Transverse colon (tissue), 4 donors: ENCODE measurements around the gene CRMP1. TPM values are rescaled to one million over a fixed set of nuclear protein-coding genes. Genes with fewer than 3 reads are reported as not detected.

Source experiments
- DNase-seq: peaks from one replicate; pipeline ENCODE4 v3.0.0-alpha.2; 2019
- H3K27ac ChIP-seq, 4 donors: fragments of 200-600 bp; sonication (generic); 2 replicates each; pipeline ENCODE4 v1.5.1; 2016 to 2018; ENCODE audit warnings: inconsistent platforms in 4 of 4
- H3K27me3 ChIP-seq: fragments of 200-600 bp; sonication (generic); 2 replicates; pipeline ENCODE4 v1.5.1; 2017; ENCODE audit warnings: inconsistent platforms
- H3K36me3 ChIP-seq, 4 donors: fragments of 200-600 bp; sonication (generic); 2 replicates each; pipeline ENCODE4 v1.5.1; 2017 to 2019; ENCODE audit warnings: inconsistent platforms in 4 of 4
- H3K4me1 ChIP-seq, 4 donors: fragments of 200-600 bp; sonication (generic); 2 replicates each; pipeline ENCODE4 v1.5.1; 2017 to 2020; ENCODE audit warnings: inconsistent platforms in 4 of 4
- H3K4me3 ChIP-seq, 4 donors: fragments of 200-600 bp; sonication (generic); 1 replicate in 1 of 4; 2 replicates in 3 of 4; pipeline versions ENCODE4 v1.5.1 to v1.6.1; 2017 to 2019; ENCODE audit warnings: inconsistent platforms in 4 of 4
- H3K9me3 ChIP-seq, 2 donors: fragments of 200-600 bp; sonication (generic); 2 replicates each; pipeline ENCODE4 v1.5.1; 2017 to 2019; ENCODE audit warnings: inconsistent platforms in 2 of 2
- EP300 ChIP-seq: sonication (generic); formaldehyde crosslinking; IDR thresholded peaks from one replicate; pipeline ENCODE4 v1.6.1; 2017; ENCODE audit warnings: antibody characterized with exemption, low read depth
- POLR2A ChIP-seq: fragments of 450-650 bp; IDR thresholded peaks from one replicate; pipeline ENCODE4 v1.6.1; 2016; ENCODE audit warnings: antibody characterized with exemption, mild to moderate bottlenecking, moderate library complexity
- POLR2AphosphoS5 ChIP-seq, 3 donors: sonication (generic); formaldehyde crosslinking; IDR thresholded peaks; one replicate each; pipeline ENCODE4 v1.6.1; 2016; ENCODE audit warnings: antibody characterized with exemption in 3 of 3
- WGBS, 2 donors: methylation state at CpG; one replicate each; pipeline ENCODE4 v1.1.5; 2018; ENCODE audit warnings: low coverage in 1 of 2; 5-methylcytosine and 5-hydroxymethylcytosine counted together
- in situ Hi-C, 4 donors: fragments of 200-750 bp; cut with MboI; loops; one replicate each; pipeline versions ENCODE4 v1.15.0 to v1.15.1; 2017; ENCODE audit warnings: low sequenced_read_pairs in 3 of 4, low pct_ligation_motif_present in 1 of 4, low pct_unique_long_range_greater_than_20kb in 1 of 4
- intact Hi-C: fragments of 100-400 bp; cut with DNase I; formaldehyde crosslinking; loops from one replicate; pipeline ENCODE4 v1.15.1; 2023; ENCODE audit warnings: low total_unique reads
- total RNA-seq, 4 donors: library from RNA; depleted of rRNA; stranded (reverse); fragments of >200 nt; gene quantifications; one replicate each; pipeline ENCODE4 v1.1.0, GENCODE V29; 2016
- TF ChIP-seq, protein P1 (sequence below), 5 experiments: fragments of 200-600 bp in 3 of 5; fragments of 450-650 bp in 2 of 5; sonication (generic) in 3 of 5; IDR thresholded peaks; 1 replicate in 2 of 5; 2 replicates in 3 of 5; pipeline ENCODE4 v1.5.1; 2016 to 2017; ENCODE audit warnings: antibody characterized with exemption in 5 of 5, inconsistent platforms in 3 of 5, mild to moderate bottlenecking in 2 of 5, moderate library complexity in 1 of 5

Gene CRMP1
- total RNA-seq, 4 donors from 2014 or later: 0.55 to 3.0 (median 2.1) TPM; not detected in 1

DNA sequence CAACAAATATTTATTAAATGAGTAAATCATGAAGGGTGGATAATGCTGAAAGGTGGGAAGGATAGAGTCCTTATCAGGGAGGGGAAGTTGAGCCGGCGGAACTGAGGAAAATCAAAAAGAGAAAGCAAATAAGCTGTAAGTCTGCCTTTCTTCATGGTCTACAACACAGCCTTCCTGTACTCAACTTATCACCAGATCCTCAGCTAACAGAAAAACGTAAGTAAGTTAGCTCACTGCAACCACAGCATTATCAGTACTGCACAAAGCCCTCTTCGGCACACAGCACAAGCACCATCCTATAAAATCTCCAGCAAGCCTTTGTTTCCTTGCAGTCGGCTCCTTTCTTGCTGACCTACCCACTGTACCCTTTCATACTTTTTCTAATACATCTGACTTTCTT, 70.3 kb downstream of the CRMP1 start:
- H3K4me3 ChIP-seq: no peak overlapping the region
- no peak for DNase-seq
- intact Hi-C loops (no loop called here), in situ Hi-C loops (loop anchor here in 2 of 4 donors (25.0 kb wide), 2 partner anchors 835 to 1335 kb away; no protein-coding TSS in a partner anchor)
- WGBS, 2 donors: 69 to 74% methylated on average over 5 of the region's 5 CpGs
- TF ChIP-seq, protein P1, sequence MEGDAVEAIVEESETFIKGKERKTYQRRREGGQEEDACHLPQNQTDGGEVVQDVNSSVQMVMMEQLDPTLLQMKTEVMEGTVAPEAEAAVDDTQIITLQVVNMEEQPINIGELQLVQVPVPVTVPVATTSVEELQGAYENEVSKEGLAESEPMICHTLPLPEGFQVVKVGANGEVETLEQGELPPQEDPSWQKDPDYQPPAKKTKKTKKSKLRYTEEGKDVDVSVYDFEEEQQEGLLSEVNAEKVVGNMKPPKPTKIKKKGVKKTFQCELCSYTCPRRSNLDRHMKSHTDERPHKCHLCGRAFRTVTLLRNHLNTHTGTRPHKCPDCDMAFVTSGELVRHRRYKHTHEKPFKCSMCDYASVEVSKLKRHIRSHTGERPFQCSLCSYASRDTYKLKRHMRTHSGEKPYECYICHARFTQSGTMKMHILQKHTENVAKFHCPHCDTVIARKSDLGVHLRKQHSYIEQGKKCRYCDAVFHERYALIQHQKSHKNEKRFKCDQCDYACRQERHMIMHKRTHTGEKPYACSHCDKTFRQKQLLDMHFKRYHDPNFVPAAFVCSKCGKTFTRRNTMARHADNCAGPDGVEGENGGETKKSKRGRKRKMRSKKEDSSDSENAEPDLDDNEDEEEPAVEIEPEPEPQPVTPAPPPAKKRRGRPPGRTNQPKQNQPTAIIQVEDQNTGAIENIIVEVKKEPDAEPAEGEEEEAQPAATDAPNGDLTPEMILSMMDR (IDR thresholded peaks at IDR 0.05): no peak
- TF ChIP-seq POLR2A (no peak), EP300 (no peak), POLR2AphosphoS5 (IDR thresholded peaks at IDR 0.05) (no peak)
- H3K27ac ChIP-seq: no peak overlapping the region
- H3K27me3 ChIP-seq: no peaks in the 10 kb centered on the region
- no peaks in the 10 kb centered on the region for H3K36me3 ChIP-seq
- no peaks in the 10 kb centered on the region for H3K9me3 ChIP-seq
- peaks cover 0 to 6% (median 0%) of the 10 kb centered on the region in 4 donors for H3K4me1 ChIP-seq

DNA sequence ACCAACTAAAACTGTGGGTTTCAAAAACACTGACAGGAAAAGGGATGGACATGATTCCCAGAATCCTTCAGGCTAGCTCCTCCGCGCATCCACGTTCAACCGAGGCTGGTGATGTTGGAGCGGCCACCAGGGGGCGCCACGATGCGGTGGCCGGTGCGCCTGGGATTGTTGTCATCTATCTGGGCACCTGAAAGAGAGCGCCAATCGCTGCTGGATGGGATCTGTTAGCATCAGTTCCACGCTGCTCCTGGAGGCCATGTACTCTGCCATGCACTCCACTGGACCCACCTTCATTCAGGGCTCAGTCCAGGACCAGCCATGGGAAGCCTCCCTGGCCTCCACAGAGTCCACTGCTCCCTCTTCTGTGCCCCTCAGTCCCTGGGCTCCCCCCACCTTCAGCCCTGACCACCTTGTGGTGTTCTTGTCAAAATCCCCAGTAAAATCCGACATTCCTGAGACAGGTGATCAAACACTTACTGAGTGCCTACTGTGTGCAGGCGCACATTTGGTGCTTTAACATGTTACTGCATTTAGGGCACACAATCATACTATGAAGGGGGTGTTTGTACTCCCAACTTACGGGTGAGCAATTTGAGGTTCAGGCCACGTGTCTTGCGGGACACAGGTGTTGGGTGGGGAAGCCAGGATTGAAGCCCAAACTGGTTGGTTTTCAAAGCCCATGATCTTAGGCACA, 71.1 kb downstream of the CRMP1 start:
- Histone ChIP-seq H3K4me1 (peaks cover 0 to under 1% (median 0%) of the 10 kb centered on the region in 4 donors), H3K27me3 (no peaks in the 10 kb centered on the region), H3K36me3 (no peaks in the 10 kb centered on the region), H3K27ac (no peak overlapping the region), H3K9me3 (no peaks in the 10 kb centered on the region), H3K4me3 (no peak overlapping the region)
- in situ Hi-C loops: loop anchor here in 2 of 4 donors (25.0 kb wide), 2 partner anchors 835 to 1335 kb away; no protein-coding TSS in a partner anchor
- WGBS, 2 donors: 71% methylated on average over 18 of the region's 18 CpGs; no CpG with 5 or more reads in 1 of the 2 donors
- intact Hi-C loops: no loop called here
- TF ChIP-seq, protein P1 (IDR thresholded peaks at IDR 0.05): peak in 4 of 5 experiments; percentile 33 to 45 (median 34)
- no peak for TF ChIP-seq EP300
- DNase-seq: no peak

DNA sequence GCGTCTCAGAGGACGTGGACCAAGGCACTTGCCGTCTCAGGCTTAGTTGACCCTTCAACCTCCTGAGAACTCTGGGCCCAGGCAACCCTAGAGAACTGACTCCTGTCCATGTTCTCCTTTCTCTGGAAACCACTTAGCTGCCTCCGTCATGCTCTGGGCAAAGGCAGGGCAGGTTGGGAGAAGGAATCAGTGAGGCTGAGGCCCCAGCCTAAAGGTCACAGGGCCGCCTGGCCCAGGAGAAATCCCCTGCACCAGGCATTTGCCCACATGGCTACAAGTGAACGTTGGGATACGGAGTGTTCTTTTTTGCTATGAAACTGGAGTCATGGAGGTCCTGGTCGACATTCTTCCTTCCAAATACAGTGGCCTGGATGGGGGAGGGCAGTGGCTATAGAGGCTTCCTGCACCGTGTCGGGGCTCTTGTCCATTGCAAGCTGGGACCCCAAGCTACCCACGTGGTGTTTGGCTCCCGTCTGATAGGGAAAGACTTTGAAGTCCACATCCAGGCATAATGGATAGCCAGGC, 76.0 kb downstream of the CRMP1 start:
- H3K36me3 ChIP-seq: no peaks in the 10 kb centered on the region
- in situ Hi-C loops: loop anchor here in 2 of 4 donors (25.0 kb wide), 2 partner anchors 830 to 1330 kb away; no protein-coding TSS in a partner anchor
- 60 to 89% methylated on average over 2 to 12 of the region's 12 CpGs for WGBS, 2 donors
- intact Hi-C loops: no loop called here
- no peak for TF ChIP-seq POLR2A
- TF ChIP-seq EP300: no peak
- TF ChIP-seq, protein P1 (IDR thresholded peaks at IDR 0.05): no peak
- no peak for TF ChIP-seq POLR2AphosphoS5 (IDR thresholded peaks at IDR 0.05)
- no peaks in the 10 kb centered on the region for H3K4me1 ChIP-seq
- no peaks in the 10 kb centered on the region for H3K9me3 ChIP-seq
- no peak for DNase-seq
- H3K27me3 ChIP-seq: no peaks in the 10 kb centered on the region
- no peak overlapping the region for H3K27ac ChIP-seq
- no peak overlapping the region for H3K4me3 ChIP-seq

DNA sequence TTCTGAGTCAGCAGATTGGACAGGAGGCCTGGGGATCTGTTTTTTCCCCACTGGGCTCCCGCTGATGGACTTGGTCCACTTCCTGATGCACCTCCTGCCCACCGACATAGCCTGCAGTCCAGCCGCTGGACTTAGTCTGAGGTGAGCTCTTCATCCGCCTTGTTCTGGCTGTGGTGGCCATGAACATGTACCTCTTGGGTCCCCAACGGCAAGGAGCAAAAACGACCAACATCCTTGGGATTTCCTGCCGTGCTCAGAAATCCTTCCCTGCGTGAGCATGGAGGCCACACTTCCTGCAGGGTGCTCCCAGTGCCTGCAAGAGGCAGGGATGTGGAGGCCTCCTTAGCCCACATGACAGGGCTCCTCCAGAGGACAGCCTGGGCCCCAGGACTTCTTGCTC, 76.8 kb downstream of the CRMP1 start:
- TF ChIP-seq, protein P1 (IDR thresholded peaks at IDR 0.05): no peak
- TF ChIP-seq EP300: no peak
- TF ChIP-seq POLR2A: no peak
- no peak for TF ChIP-seq POLR2AphosphoS5 (IDR thresholded peaks at IDR 0.05)
- Histone ChIP-seq H3K9me3 (no peaks in the 10 kb centered on the region), H3K4me3 (no peak overlapping the region), H3K4me1 (no peaks in the 10 kb centered on the region), H3K27me3 (no peaks in the 10 kb centered on the region), H3K27ac (no peak overlapping the region), H3K36me3 (no peaks in the 10 kb centered on the region)
- intact Hi-C loops (no loop called here), in situ Hi-C loops (loop anchor here in 2 of 4 donors (25.0 kb wide), 2 partner anchors 829 to 1329 kb away; no protein-coding TSS in a partner anchor)
- 81% methylated on average over 8 of the region's 8 CpGs; no CpG with 5 or more reads in 1 of the 2 donors for WGBS, 2 donors
- DNase-seq: no peak
